K562 (cell line): ENCODE measurements around the gene TSGA10IP. TPM values are rescaled to one million over a fixed set of nuclear protein-coding genes. Genes with fewer than 3 reads are reported as not detected.

Experiments used
- ARNT ChIP-seq, 2 experiments: fragments of 450-650 bp; IDR thresholded peaks; 2 replicates each; pipeline ENCODE4 v1.6.1; 2016; ENCODE audit warnings: mild to moderate bottlenecking in 1 of 2
- BDP1 ChIP-seq: IDR thresholded peaks from 3 replicates; pipeline ENCODE4 v1.6.1; 2011; ENCODE audit not compliant: insufficient read length, insufficient read depth
- BMI1 ChIP-seq: fragments of 150-350 bp; IDR thresholded peaks from 2 replicates; pipeline ENCODE4 v1.6.1; 2014; ENCODE audit warnings: low read length
- CBX8 ChIP-seq: fragments of 200-600 bp; sonication (generic); IDR thresholded peaks from 2 replicates; pipeline ENCODE4 v1.6.1; 2012; ENCODE audit warnings: borderline replicate concordance, mixed run types, low read depth, mild to moderate bottlenecking, moderate library complexity, mixed read lengths, low read length, control low read depth, inconsistent platforms; ENCODE audit not compliant: poor library complexity, severe bottlenecking; ENCODE audit errors: extremely low read depth
- FOS ChIP-seq: IDR thresholded peaks from 3 replicates; pipeline ENCODE4 v1.6.1; 2011; ENCODE audit not compliant: insufficient read length; ENCODE audit errors: extremely low read depth
- KLF6 ChIP-seq: fragments of 250-450 bp; sonication (Bioruptor Pico); IDR thresholded peaks from 2 replicates; pipeline ENCODE4 v1.4.0; 2020; ENCODE audit warnings: mild to moderate bottlenecking, moderate library complexity, borderline replicate concordance
- POLR3A ChIP-seq: IDR thresholded peaks from 2 replicates; pipeline ENCODE4 v1.6.1; 2011; ENCODE audit warnings: borderline replicate concordance, mild to moderate bottlenecking, moderate library complexity; ENCODE audit not compliant: insufficient read length, insufficient read depth; ENCODE audit errors: extremely low read depth
- TCF3 ChIP-seq: sonication (generic); formaldehyde crosslinking; IDR thresholded peaks from 2 replicates; pipeline ENCODE4 v1.4.0; 2020; ENCODE audit warnings: mild to moderate bottlenecking, missing genetic modification reagents
- TEAD4 ChIP-seq, 2 experiments: sonication (generic) in 1 of 2; formaldehyde crosslinking in 1 of 2; IDR thresholded peaks; 2 replicates each; pipeline versions ENCODE4 v1.6.1 to v1.8.0; 2012 to 2022; ENCODE audit warnings: borderline replicate concordance in 1 of 2, inconsistent platforms in 1 of 2, low read length in 1 of 2, mild to moderate bottlenecking in 1 of 2, missing genetic modification reagents in 1 of 2
- ZNF384 ChIP-seq: IDR thresholded peaks from 2 replicates; pipeline ENCODE4 v1.6.1; 2012; ENCODE audit warnings: low read depth, low read length, improper control_type of control experiment
- polyA plus RNA-seq, 8 experiments: library from polyadenylated mRNA; depleted of rRNA in 4 of 8; stranded (reverse) in 5 of 8; unstranded in 3 of 8; fragments of >200 nt; fragmentation: Nextera tagmentation in 2 of 8; fragmentation: Illumina TruSeq in 1 of 8; extraction: Ambion mirVana in 2 of 8; extraction: Trizol in 1 of 8; gene quantifications; 2 replicates each; pipeline versions ENCODE4 v1.2.1 to v1.2.3, GENCODE V29; 2011 to 2014; ENCODE audit warnings: inconsistent platforms in 1 of 8, missing spikeins in 1 of 8
- total RNA-seq, 7 experiments: library from RNA; depleted of rRNA in 6 of 7; stranded (reverse); fragments of >200 nt in 6 of 7; fragmentation: Illumina TruSeq in 2 of 7; extraction: Trizol in 2 of 7; gene quantifications; 2 replicates each; pipeline versions ENCODE4 v1.2.1 to v1.2.3, GENCODE V29; 2011 to 2021; ENCODE audit warnings: low replicate concordance in 1 of 7
- TF ChIP-seq, protein P1 (sequence below): fragments of 200-600 bp; sonication (generic); IDR thresholded peaks from one replicate; pipeline ENCODE4 v1.6.1; 2012; ENCODE audit warnings: mild to moderate bottlenecking, low read depth, low read length, inconsistent platforms
- TF ChIP-seq, protein P2 (sequence below): sonication (generic); formaldehyde crosslinking; IDR thresholded peaks from 2 replicates; pipeline ENCODE4 v1.8.0; 2022; ENCODE audit warnings: mild to moderate bottlenecking, low read depth, missing genetic modification reagents

The TSGA10IP gene
- total and polyA plus RNA-seq, 9 of the 15 experiments (the other 6 are each of a cell fraction or from before 2014, with no cell fraction given), result not detected

DNA sequence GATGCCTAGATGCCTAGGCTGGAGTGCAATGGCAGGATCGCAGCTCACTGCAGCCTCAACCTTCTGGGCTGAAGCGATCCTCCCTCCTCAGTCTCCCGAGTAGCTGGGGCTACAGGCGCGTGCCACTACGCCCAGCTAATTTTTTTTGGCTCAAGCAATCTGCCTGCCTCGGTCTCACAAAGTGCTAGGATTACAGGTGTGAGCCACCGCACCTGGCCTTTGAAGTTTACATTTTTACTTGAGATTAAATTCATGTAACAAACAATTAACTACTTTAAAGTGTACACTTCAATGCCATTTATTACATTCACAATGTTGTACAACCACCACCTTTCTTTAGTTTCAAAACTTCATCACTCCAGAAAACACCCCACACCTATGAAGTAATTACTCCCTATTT is 41.6 kb upstream of the TSGA10IP start (continued):
- TF ChIP-seq, protein P1, sequence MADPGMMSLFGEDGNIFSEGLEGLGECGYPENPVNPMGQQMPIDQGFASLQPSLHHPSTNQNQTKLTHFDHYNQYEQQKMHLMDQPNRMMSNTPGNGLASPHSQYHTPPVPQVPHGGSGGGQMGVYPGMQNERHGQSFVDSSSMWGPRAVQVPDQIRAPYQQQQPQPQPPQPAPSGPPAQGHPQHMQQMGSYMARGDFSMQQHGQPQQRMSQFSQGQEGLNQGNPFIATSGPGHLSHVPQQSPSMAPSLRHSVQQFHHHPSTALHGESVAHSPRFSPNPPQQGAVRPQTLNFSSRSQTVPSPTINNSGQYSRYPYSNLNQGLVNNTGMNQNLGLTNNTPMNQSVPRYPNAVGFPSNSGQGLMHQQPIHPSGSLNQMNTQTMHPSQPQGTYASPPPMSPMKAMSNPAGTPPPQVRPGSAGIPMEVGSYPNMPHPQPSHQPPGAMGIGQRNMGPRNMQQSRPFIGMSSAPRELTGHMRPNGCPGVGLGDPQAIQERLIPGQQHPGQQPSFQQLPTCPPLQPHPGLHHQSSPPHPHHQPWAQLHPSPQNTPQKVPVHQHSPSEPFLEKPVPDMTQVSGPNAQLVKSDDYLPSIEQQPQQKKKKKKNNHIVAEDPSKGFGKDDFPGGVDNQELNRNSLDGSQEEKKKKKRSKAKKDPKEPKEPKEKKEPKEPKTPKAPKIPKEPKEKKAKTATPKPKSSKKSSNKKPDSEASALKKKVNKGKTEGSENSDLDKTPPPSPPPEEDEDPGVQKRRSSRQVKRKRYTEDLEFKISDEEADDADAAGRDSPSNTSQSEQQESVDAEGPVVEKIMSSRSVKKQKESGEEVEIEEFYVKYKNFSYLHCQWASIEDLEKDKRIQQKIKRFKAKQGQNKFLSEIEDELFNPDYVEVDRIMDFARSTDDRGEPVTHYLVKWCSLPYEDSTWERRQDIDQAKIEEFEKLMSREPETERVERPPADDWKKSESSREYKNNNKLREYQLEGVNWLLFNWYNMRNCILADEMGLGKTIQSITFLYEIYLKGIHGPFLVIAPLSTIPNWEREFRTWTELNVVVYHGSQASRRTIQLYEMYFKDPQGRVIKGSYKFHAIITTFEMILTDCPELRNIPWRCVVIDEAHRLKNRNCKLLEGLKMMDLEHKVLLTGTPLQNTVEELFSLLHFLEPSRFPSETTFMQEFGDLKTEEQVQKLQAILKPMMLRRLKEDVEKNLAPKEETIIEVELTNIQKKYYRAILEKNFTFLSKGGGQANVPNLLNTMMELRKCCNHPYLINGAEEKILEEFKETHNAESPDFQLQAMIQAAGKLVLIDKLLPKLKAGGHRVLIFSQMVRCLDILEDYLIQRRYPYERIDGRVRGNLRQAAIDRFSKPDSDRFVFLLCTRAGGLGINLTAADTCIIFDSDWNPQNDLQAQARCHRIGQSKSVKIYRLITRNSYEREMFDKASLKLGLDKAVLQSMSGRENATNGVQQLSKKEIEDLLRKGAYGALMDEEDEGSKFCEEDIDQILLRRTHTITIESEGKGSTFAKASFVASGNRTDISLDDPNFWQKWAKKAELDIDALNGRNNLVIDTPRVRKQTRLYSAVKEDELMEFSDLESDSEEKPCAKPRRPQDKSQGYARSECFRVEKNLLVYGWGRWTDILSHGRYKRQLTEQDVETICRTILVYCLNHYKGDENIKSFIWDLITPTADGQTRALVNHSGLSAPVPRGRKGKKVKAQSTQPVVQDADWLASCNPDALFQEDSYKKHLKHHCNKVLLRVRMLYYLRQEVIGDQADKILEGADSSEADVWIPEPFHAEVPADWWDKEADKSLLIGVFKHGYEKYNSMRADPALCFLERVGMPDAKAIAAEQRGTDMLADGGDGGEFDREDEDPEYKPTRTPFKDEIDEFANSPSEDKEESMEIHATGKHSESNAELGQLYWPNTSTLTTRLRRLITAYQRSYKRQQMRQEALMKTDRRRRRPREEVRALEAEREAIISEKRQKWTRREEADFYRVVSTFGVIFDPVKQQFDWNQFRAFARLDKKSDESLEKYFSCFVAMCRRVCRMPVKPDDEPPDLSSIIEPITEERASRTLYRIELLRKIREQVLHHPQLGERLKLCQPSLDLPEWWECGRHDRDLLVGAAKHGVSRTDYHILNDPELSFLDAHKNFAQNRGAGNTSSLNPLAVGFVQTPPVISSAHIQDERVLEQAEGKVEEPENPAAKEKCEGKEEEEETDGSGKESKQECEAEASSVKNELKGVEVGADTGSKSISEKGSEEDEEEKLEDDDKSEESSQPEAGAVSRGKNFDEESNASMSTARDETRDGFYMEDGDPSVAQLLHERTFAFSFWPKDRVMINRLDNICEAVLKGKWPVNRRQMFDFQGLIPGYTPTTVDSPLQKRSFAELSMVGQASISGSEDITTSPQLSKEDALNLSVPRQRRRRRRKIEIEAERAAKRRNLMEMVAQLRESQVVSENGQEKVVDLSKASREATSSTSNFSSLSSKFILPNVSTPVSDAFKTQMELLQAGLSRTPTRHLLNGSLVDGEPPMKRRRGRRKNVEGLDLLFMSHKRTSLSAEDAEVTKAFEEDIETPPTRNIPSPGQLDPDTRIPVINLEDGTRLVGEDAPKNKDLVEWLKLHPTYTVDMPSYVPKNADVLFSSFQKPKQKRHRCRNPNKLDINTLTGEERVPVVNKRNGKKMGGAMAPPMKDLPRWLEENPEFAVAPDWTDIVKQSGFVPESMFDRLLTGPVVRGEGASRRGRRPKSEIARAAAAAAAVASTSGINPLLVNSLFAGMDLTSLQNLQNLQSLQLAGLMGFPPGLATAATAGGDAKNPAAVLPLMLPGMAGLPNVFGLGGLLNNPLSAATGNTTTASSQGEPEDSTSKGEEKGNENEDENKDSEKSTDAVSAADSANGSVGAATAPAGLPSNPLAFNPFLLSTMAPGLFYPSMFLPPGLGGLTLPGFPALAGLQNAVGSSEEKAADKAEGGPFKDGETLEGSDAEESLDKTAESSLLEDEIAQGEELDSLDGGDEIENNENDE, result no peak
- TF ChIP-seq BDP1 (no peak), KLF6 (no peak), TEAD4 (IDR thresholded peaks at IDR 0.05; ENCODE audit: low read length) (no peak), TEAD4 (CRISPR knock-in tag; IDR thresholded peaks at IDR 0.05; ENCODE audit: borderline replicate concordance) (no peak), ZNF384 (no peak), TCF3 (CRISPR knock-in tag) (no peak), CBX8 (no peak), POLR3A (no peak), ARNT (IDR thresholded peaks at IDR 0.05) (no peak), BMI1 (no peak), FOS (no peak)
- TF ChIP-seq, protein P2, sequence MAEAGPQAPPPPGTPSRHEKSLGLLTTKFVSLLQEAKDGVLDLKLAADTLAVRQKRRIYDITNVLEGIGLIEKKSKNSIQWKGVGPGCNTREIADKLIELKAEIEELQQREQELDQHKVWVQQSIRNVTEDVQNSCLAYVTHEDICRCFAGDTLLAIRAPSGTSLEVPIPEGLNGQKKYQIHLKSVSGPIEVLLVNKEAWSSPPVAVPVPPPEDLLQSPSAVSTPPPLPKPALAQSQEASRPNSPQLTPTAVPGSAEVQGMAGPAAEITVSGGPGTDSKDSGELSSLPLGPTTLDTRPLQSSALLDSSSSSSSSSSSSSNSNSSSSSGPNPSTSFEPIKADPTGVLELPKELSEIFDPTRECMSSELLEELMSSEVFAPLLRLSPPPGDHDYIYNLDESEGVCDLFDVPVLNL (CRISPR knock-in tag), result no peak
